Measurements from ENCODE around the gene OR10Z1. TPM values are rescaled to one million over a fixed set of nuclear protein-coding genes. Genes with fewer than 3 reads are reported as not detected.

Gene OR10Z1
- polyA plus RNA-seq, 1 of the 3 experiments (the other 2 are of a cell fraction) = not detected

DNA sequence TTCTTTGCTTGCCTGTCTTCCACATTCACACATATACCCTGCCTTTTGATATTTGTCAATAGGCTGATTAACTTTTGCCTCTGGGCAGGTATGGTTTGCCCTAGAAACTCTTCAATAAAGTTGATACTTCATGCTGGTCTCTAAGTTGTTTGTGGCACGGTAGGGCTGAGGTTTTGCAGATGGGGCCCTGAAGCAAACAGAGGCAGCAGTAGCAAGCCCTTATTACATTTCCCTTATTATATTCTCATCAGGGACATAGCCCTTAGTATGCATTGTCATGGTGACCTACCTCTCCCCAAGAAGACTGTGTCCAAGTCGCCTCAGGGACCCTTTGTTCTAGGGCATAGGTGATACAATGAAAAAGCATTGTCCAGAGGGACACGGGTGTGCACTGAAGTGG, 34.6 kb upstream of the OR10Z1 start, which contains the start of gene OR6P1:
OR6P1 (minus strand) TSS at position 101 of the 400 bp plus-strand sequence. CDS start 6,976 bp downstream, outside the sequence.
- no peaks in the 10 kb centered on the region for H3K9me3 ChIP-seq
- 0% methylated on average over 3 of the region's 3 CpGs for WGBS (ENCODE audit: low lambda C conversion rate)
- POLR2A ChIA-PET = no interaction called here
- no peak within 1 kb of the TSS for H2AFZ ChIP-seq (ENCODE audit: low read depth)
- H3F3A ChIP-seq (replicated peaks; ENCODE audit: insufficient read depth) = no peaks in the 10 kb centered on the region
- H3K36me3 ChIP-seq (replicated peaks in 1 of 2; ENCODE audit: control insufficient read depth in 1 of 2, insufficient read depth in 2 of 2, low read length in 1 of 2) = no peaks in the 10 kb centered on the region
- TF ChIP-seq RCOR1 (IDR thresholded peaks at IDR 0.05; ENCODE audit: low read length) (no peak), RXRA (IDR thresholded peaks at IDR 0.05; ENCODE audit: borderline replicate concordance, low read depth) (no peak), JUND (IDR thresholded peaks at IDR 0.05) (no peak), TCF12 (IDR thresholded peaks at IDR 0.05) (no peak), RFX5 (IDR thresholded peaks at IDR 0.05; ENCODE audit: low read length) (no peak), EZH2phosphoT487 (IDR thresholded peaks at IDR 0.05; ENCODE audit: borderline replicate concordance, low read depth) (no peak), FOXM1 (IDR thresholded peaks at IDR 0.05; ENCODE audit: low read depth) (no peak), FOXJ3 (CRISPR knock-in tag; IDR thresholded peaks at IDR 0.05) (no peak), CHD2 (IDR thresholded peaks at IDR 0.05; ENCODE audit: low read length, partially characterized antibody) (no peak), TEAD4 (IDR thresholded peaks at IDR 0.05; ENCODE audit: borderline replicate concordance, insufficient read depth) (no peak), MXI1 (IDR thresholded peaks at IDR 0.05; ENCODE audit: low read depth, low read length) (no peak), RAD21 (IDR thresholded peaks at IDR 0.05; ENCODE audit: low read length) (no peak), SMC3 (IDR thresholded peaks at IDR 0.05; ENCODE audit: low read depth, low read length) (no peak), YY1 (IDR thresholded peaks at IDR 0.05; ENCODE audit: low read depth) (no peak), GABPA (IDR thresholded peaks at IDR 0.05; ENCODE audit: low read depth) (no peak), TAF1 (IDR thresholded peaks at IDR 0.05; ENCODE audit: borderline replicate concordance, low read depth, low read length) (no peak)
- TF ChIP-seq, protein P1, sequence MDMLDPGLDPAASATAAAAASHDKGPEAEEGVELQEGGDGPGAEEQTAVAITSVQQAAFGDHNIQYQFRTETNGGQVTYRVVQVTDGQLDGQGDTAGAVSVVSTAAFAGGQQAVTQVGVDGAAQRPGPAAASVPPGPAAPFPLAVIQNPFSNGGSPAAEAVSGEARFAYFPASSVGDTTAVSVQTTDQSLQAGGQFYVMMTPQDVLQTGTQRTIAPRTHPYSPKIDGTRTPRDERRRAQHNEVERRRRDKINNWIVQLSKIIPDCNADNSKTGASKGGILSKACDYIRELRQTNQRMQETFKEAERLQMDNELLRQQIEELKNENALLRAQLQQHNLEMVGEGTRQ (IDR thresholded peaks at IDR 0.05; ENCODE audit: borderline replicate concordance, low read depth, low read length) = no peak
- TF ChIP-seq, protein P2, sequence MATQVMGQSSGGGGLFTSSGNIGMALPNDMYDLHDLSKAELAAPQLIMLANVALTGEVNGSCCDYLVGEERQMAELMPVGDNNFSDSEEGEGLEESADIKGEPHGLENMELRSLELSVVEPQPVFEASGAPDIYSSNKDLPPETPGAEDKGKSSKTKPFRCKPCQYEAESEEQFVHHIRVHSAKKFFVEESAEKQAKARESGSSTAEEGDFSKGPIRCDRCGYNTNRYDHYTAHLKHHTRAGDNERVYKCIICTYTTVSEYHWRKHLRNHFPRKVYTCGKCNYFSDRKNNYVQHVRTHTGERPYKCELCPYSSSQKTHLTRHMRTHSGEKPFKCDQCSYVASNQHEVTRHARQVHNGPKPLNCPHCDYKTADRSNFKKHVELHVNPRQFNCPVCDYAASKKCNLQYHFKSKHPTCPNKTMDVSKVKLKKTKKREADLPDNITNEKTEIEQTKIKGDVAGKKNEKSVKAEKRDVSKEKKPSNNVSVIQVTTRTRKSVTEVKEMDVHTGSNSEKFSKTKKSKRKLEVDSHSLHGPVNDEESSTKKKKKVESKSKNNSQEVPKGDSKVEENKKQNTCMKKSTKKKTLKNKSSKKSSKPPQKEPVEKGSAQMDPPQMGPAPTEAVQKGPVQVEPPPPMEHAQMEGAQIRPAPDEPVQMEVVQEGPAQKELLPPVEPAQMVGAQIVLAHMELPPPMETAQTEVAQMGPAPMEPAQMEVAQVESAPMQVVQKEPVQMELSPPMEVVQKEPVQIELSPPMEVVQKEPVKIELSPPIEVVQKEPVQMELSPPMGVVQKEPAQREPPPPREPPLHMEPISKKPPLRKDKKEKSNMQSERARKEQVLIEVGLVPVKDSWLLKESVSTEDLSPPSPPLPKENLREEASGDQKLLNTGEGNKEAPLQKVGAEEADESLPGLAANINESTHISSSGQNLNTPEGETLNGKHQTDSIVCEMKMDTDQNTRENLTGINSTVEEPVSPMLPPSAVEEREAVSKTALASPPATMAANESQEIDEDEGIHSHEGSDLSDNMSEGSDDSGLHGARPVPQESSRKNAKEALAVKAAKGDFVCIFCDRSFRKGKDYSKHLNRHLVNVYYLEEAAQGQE (IDR thresholded peaks at IDR 0.05; ENCODE audit: low read depth, low read length) = no peak
- TF ChIP-seq, protein P3, sequence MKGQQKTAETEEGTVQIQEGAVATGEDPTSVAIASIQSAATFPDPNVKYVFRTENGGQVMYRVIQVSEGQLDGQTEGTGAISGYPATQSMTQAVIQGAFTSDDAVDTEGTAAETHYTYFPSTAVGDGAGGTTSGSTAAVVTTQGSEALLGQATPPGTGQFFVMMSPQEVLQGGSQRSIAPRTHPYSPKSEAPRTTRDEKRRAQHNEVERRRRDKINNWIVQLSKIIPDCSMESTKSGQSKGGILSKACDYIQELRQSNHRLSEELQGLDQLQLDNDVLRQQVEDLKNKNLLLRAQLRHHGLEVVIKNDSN (IDR thresholded peaks at IDR 0.05; ENCODE audit: borderline replicate concordance, low read depth) = no peak
- TF ChIP-seq, protein P4, sequence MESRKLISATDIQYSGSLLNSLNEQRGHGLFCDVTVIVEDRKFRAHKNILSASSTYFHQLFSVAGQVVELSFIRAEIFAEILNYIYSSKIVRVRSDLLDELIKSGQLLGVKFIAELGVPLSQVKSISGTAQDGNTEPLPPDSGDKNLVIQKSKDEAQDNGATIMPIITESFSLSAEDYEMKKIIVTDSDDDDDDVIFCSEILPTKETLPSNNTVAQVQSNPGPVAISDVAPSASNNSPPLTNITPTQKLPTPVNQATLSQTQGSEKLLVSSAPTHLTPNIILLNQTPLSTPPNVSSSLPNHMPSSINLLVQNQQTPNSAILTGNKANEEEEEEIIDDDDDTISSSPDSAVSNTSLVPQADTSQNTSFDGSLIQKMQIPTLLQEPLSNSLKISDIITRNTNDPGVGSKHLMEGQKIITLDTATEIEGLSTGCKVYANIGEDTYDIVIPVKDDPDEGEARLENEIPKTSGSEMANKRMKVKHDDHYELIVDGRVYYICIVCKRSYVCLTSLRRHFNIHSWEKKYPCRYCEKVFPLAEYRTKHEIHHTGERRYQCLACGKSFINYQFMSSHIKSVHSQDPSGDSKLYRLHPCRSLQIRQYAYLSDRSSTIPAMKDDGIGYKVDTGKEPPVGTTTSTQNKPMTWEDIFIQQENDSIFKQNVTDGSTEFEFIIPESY (IDR thresholded peaks at IDR 0.05; ENCODE audit: borderline replicate concordance, low read depth) = no peak
- no peaks in the 10 kb centered on the region for H3K79me2 ChIP-seq (ENCODE audit: insufficient read depth)
- no peaks in the 10 kb centered on the region for H3K4me1 ChIP-seq (ENCODE audit: control insufficient read depth in 1 of 2, insufficient read depth in 2 of 2, low read depth in 1 of 2, low read length in 1 of 2)
- no peaks in the 10 kb centered on the region for H3K9me2 ChIP-seq
- H3K4me2 ChIP-seq = no peak within 1 kb of the TSS
- H3K4me3 ChIP-seq (ENCODE audit: low read depth in 2 of 2, low read length in 1 of 2) = no peak within 1 kb of the TSS
- H4K20me1 ChIP-seq (ENCODE audit: insufficient read depth) = no peaks in the 10 kb centered on the region
- no peak within 1 kb of the TSS for H3K9ac ChIP-seq
- CTCF ChIA-PET = no interaction called here
- H3K27ac ChIP-seq (ENCODE audit: low read depth in 2 of 2, low read length in 1 of 2) = no peak within 1 kb of the TSS
- H3K27me3 ChIP-seq (ENCODE audit: insufficient read depth) = no peaks in the 10 kb centered on the region
- no peak for DNase-seq
